Measurements from ENCODE around the gene DDX21. TPM values are rescaled to one million over a fixed set of nuclear protein-coding genes. Genes with fewer than 3 reads are reported as not detected.
A peak's percentile ranks its signal among the peaks of the same experiment; 100 is the strongest.
"Not testable (repeated sequence)": the region's sequence is repeated elsewhere in the genome, so short reads cannot be mapped to it uniquely, and the experiment has no call there.

Gene DDX21
- polyA plus RNA-seq, 6 donors from 2014 or later: 10.8 to 18.3 (median 17.1) TPM

DNA sequence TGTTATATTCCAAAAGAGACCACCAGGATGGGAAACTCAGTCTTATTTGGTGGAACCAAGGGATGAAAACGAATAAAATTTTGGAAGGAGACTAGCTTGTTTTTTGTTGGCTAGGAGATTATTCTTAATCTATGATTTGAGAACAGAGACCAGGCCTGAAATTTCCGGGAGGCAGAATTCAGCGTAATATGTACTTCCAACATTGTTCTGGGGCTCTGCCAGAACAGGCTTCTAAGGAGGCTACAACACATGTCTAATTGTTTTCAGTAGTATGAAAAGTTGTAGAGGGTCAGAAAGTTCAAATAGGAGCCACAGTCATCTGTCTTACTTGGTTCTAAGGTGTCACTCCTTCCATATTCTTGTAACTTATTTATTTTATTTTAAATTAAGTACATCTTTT lies 1.7 kb downstream of the DDX21 start:
- H3K9me3 Mint-ChIP-seq: peaks cover 0 to 3% (median 0%) of the 10 kb centered on the region in 7 donors
- ATAC-seq (ENCODE audit: low read depth in 2 of 2): no peak
- DNase-seq: no peak
- H3K36me3 Mint-ChIP-seq: peaks cover 4 to 8% of the 10 kb centered on the region in 2 donors
- peak overlapping the region; percentile 99 to 100 (median 100) for H3K27ac Mint-ChIP-seq
- peak overlapping the region in 7 of 8 donors; percentile 94 to 100 (median 99) for H3K4me3 Mint-ChIP-seq
- peaks cover 18 to 53% (median 53%) of the 10 kb centered on the region in 3 donors for H3K4me1 Mint-ChIP-seq
- H3K27me3 Mint-ChIP-seq: no peaks in the 10 kb centered on the region

DNA sequence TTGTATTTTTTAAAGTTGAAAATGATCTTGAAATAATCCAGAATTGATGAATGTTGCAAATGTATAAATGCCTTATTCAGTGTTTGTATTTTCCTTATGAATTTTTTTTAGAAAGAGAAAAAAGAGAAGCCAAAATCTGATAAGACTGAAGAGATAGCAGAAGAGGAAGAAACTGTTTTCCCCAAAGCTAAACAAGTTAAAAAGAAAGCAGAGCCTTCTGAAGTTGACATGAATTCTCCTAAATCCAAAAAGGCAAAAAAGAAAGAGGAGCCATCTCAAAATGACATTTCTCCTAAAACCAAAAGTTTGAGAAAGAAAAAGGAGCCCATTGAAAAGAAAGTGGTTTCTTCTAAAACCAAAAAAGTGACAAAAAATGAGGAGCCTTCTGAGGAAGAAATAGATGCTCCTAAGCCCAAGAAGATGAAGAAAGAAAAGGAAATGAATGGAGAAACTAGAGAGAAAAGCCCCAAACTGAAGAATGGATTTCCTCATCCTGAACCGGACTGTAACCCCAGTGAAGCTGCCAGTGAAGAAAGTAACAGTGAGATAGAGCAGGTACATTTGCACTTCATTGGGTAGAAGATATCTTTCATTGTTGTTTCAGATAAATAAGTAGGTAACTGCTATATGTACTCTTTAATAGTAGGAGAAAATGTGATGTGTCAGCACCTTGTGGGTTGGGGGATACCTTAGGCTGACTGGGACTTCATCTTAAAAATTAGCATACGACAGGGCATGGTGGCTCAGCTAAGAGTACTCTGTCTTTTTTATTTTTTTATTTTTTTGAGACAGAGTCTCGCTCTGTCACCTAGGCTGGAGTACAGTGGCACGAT lies 3.9 kb downstream of the DDX21 start:
- Mint-ChIP-seq H3K27ac (peak overlapping the region in 5 of 6 donors; percentile 10 to 69 (median 55)), H3K9me3 (peaks cover 0 to 3% (median 0%) of the 10 kb centered on the region in 7 donors), H3K4me3 (peak overlapping the region in 1 of 8 donors; percentile 56), H3K36me3 (peaks cover 4 to 8% of the 10 kb centered on the region in 2 donors), H3K27me3 (no peaks in the 10 kb centered on the region), H3K4me1 (peaks cover 18 to 52% (median 48%) of the 10 kb centered on the region in 3 donors)
- ATAC-seq (ENCODE audit: low read depth in 2 of 2) (no peak), DNase-seq (no peak)

- Mint-ChIP-seq H3K27ac (peak overlapping the region in 1 of 6 donors; percentile 36), H3K36me3 (peaks cover 0 to 21% of the 10 kb centered on the region in 2 donors), H3K4me1 (peaks cover 5 to 28% (median 27%) of the 10 kb centered on the region in 3 donors), H3K9me3 (no peaks in the 10 kb centered on the region), H3K4me3 (no peak overlapping the region), H3K27me3 (no peaks in the 10 kb centered on the region)
- no peak for ATAC-seq (ENCODE audit: low read depth in 2 of 2)
- no peak for DNase-seq
Observed at GRCh38 chr10:68963151-68963550, 7.2 kb downstream of the DDX21 start.

GRCh38 chr10:68973975-68974374 lies 18.0 kb downstream of the DDX21 start:
- H3K4me1 Mint-ChIP-seq: no peaks in the 10 kb centered on the region
- H3K36me3 Mint-ChIP-seq: peaks cover 30 to 49% of the 10 kb centered on the region in 2 donors
- no peak for DNase-seq
- H3K27ac Mint-ChIP-seq: peak overlapping the region in 1 of 6 donors; percentile 18
- no peak for ATAC-seq (ENCODE audit: low read depth in 2 of 2)
- H3K27me3 Mint-ChIP-seq: no peaks in the 10 kb centered on the region
- no peak overlapping the region for H3K4me3 Mint-ChIP-seq
- H3K9me3 Mint-ChIP-seq: no peaks in the 10 kb centered on the region

- ATAC-seq (ENCODE audit: low read depth in 2 of 2); H3K4me1 Mint-ChIP-seq; H3K9me3 Mint-ChIP-seq; H3K27me3 Mint-ChIP-seq; DNase-seq: not testable (repeated sequence)
- Mint-ChIP-seq H3K27ac (peak overlapping the region in 2 of 6 donors; percentile 59 to 60), H3K4me3 (peak overlapping the region in 2 of 8 donors; percentile 9), H3K36me3 (peaks cover 29 to 52% of the 10 kb centered on the region in 2 donors)
Observed at GRCh38 chr10:68975936-68976473, 20.0 kb downstream of the DDX21 start.

DNA sequence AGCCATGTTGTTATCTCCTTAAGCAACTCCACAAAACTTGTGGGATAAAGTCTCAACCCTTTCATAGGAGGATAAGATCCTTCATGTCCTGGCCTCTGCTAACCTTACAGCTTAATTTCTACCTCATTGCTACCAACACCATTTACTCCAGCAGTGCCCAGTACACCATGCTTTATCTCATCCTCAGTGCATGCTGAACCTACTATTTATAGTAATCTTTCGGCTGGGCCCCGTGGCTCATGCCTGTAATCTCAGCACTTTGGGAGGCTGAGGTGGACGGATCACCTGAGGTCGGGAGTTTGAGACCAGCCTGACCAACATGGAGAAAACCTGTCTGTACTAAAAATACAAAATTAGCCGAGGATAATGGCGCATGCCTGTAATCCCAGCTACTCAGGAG lies 23.8 kb downstream of the DDX21 start:
- ATAC-seq (ENCODE audit: low read depth in 2 of 2); DNase-seq; H3K4me1 Mint-ChIP-seq; H3K27me3 Mint-ChIP-seq; H3K9me3 Mint-ChIP-seq; H3K4me3 Mint-ChIP-seq: not testable (repeated sequence)
- peaks cover 5 to 33% of the 10 kb centered on the region in 2 donors for H3K36me3 Mint-ChIP-seq
- peak overlapping the region in 2 of 6 donors; percentile 22 to 47 for H3K27ac Mint-ChIP-seq

- H3K4me1 Mint-ChIP-seq: peaks cover 0 to 5% (median 0%) of the 10 kb centered on the region in 3 donors
- peak overlapping the region in 1 of 6 donors; percentile 75 for H3K27ac Mint-ChIP-seq
- H3K36me3 Mint-ChIP-seq: peaks cover 5 to 29% of the 10 kb centered on the region in 2 donors
- H3K4me3 Mint-ChIP-seq: no peak overlapping the region
- H3K27me3 Mint-ChIP-seq: no peaks in the 10 kb centered on the region
- peak; percentile 47 to 52 for ATAC-seq (ENCODE audit: low read depth in 2 of 2)
- no peaks in the 10 kb centered on the region for H3K9me3 Mint-ChIP-seq
- no peak for DNase-seq
Observed at GRCh38 chr10:68981074-68981473, 25.1 kb downstream of the DDX21 start.

DNA sequence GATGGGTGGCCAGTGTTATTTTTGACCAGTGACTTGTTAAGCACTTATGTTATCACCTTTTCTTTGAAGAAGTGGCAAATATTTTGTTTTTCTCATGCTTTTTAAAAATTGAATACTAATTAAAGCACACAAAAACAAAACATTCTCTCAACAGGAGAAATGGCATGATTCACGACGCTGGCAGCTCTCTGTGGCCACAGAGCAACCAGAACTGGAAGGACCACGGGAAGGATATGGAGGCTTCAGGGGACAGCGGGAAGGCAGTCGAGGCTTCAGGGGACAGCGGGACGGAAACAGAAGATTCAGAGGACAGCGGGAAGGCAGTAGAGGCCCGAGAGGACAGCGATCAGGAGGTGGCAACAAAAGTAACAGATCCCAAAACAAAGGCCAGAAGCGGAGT lies 26.4 kb downstream of the DDX21 start:
- peak overlapping the region in 1 of 6 donors; percentile 37 for H3K27ac Mint-ChIP-seq
- H3K36me3 Mint-ChIP-seq: peaks cover 5 to 22% of the 10 kb centered on the region in 2 donors
- H3K27me3 Mint-ChIP-seq: no peaks in the 10 kb centered on the region
- DNase-seq (no peak), ATAC-seq (ENCODE audit: low read depth in 2 of 2) (no peak)
- H3K9me3 Mint-ChIP-seq: no peaks in the 10 kb centered on the region
- H3K4me3 Mint-ChIP-seq: peak overlapping the region in 1 of 8 donors; percentile 32
- peaks cover 3 to 5% (median 4%) of the 10 kb centered on the region in 3 donors for H3K4me1 Mint-ChIP-seq

- Mint-ChIP-seq H3K27me3 (no peaks in the 10 kb centered on the region), H3K4me3 (peak overlapping the region in 6 of 8 donors; percentile 25 to 100 (median 100)), H3K36me3 (peaks cover under 1 to 2% of the 10 kb centered on the region in 2 donors), H3K27ac (peak overlapping the region in 1 of 6 donors; percentile 83), H3K9me3 (no peaks in the 10 kb centered on the region), H3K4me1 (peaks cover 24 to 42% (median 32%) of the 10 kb centered on the region in 3 donors)
- ATAC-seq (ENCODE audit: low read depth in 2 of 2) (no peak), DNase-seq (no peak)
Observed at GRCh38 chr10:68987611-68988010, 31.6 kb downstream of the DDX21 start.

GRCh38 chr10:68988530-68989316 lies 32.8 kb downstream of the DDX21 start, which contains the start of gene KIFBP:
TSS of gene KIFBP (plus strand) at chr10:68988803. CDS start at chr10:68988833, 30 bp downstream.
- ATAC-seq (ENCODE audit: low read depth in 2 of 2) (peak; percentile 81 to 83), DNase-seq (peak; percentile 79)
- H3K36me3 Mint-ChIP-seq: no peaks in the 10 kb centered on the region
- H3K4me3 Mint-ChIP-seq: peak within 1 kb of the TSS; percentile 95 to 100 (median 100)
- H3K9me3 Mint-ChIP-seq: no peaks in the 10 kb centered on the region
- no peaks in the 10 kb centered on the region for H3K27me3 Mint-ChIP-seq
- H3K27ac Mint-ChIP-seq: peak within 1 kb of the TSS; percentile 89 to 99 (median 94)
- H3K4me1 Mint-ChIP-seq: peaks cover 26 to 50% (median 39%) of the 10 kb centered on the region in 3 donors

DNA sequence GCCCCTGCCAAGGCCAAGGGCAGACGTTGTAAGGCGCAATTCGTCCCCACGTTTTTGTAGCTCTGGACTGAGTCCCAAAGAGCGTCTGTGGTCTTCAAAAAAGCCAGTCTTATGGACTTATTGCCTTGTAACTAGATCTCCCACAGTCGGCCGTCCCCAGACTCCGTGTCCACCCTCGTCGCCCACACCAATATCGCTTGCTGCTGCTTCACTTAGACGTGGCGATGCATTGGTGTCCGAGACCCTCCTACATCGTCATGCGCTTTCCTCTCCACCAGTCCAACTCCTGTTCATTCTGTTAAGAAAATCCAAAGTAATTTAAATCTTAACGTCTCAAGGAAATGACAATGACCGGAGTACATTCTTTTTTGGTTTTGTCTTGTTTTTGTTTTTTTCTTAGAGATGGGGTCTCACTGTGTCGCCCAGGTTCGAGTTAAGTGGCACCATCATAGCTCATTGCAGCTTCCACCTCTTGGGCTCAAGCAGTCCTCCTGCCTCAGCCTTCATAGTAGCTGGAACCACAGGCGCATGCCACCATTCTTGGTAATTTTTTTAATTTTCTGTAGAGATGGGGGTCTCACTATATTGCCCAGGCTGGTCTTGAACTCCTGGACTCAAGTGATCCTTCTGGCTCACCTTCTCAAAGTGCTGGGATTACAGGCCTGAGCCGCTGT lies 33.5 kb downstream of the DDX21 start:
- ATAC-seq (ENCODE audit: low read depth in 2 of 2): no peak
- H3K27ac Mint-ChIP-seq: peak overlapping the region; percentile 48 to 95 (median 79)
- H3K4me3 Mint-ChIP-seq: peak overlapping the region; percentile 95 to 100 (median 100)
- no peaks in the 10 kb centered on the region for H3K36me3 Mint-ChIP-seq
- peaks cover 26 to 53% (median 40%) of the 10 kb centered on the region in 3 donors for H3K4me1 Mint-ChIP-seq
- H3K27me3 Mint-ChIP-seq: no peaks in the 10 kb centered on the region
- H3K9me3 Mint-ChIP-seq: no peaks in the 10 kb centered on the region
- DNase-seq: no peak

GRCh38 chr10:68992636-68993440 lies 36.9 kb downstream of the DDX21 start:
- peak overlapping the region in 2 of 6 donors; percentile 6 to 56 for H3K27ac Mint-ChIP-seq
- no peaks in the 10 kb centered on the region for H3K36me3 Mint-ChIP-seq
- no peaks in the 10 kb centered on the region for H3K27me3 Mint-ChIP-seq
- ATAC-seq (ENCODE audit: low read depth in 2 of 2) (no peak), DNase-seq (no peak)
- H3K9me3 Mint-ChIP-seq: no peaks in the 10 kb centered on the region
- H3K4me3 Mint-ChIP-seq: peak overlapping the region in 1 of 8 donors; percentile 22
- H3K4me1 Mint-ChIP-seq: peaks cover 29 to 60% (median 58%) of the 10 kb centered on the region in 3 donors

All from naive B cell (primary cell).